Thyroid gland (tissue), 4 donors: Measurements from ENCODE around the gene ZNF91. TPM values are rescaled to one million over a fixed set of nuclear protein-coding genes. Genes with fewer than 3 reads are reported as not detected.
"Not testable (repeated sequence)": the region's sequence is repeated elsewhere in the genome, so short reads cannot be mapped to it uniquely, and the experiment has no call there.

Source experiments
- DNase-seq, 2 donors: peaks; one replicate each; pipeline ENCODE4 v3.0.0-alpha.2; 2019
- H3K27ac ChIP-seq, 3 donors: fragments of 200-600 bp; sonication (generic); 1 replicate in 2 of 3; 2 replicates in 1 of 3; pipeline ENCODE4 v1.5.1; 2016 to 2019; ENCODE audit warnings: mild to moderate bottlenecking in 1 of 3, moderate library complexity in 1 of 3
- H3K27me3 ChIP-seq: fragments of 200-600 bp; sonication (generic); one replicate; pipeline ENCODE4 v1.5.1; 2019
- H3K36me3 ChIP-seq, 2 donors: fragments of 200-600 bp; sonication (generic); one replicate each; pipeline ENCODE4 v1.5.1; 2016 to 2019
- H3K4me1 ChIP-seq, 2 donors: fragments of 200-600 bp; sonication (generic); one replicate each; pipeline ENCODE4 v1.5.1; 2017 to 2019
- H3K4me3 ChIP-seq, 3 donors: fragments of 200-600 bp; sonication (generic); replicated peaks in 1 of 3; 1 replicate in 2 of 3; 2 replicates in 1 of 3; pipeline ENCODE4 v1.5.1; 2016; ENCODE audit warnings: mild to moderate bottlenecking in 1 of 3
- H3K9me3 ChIP-seq: fragments of 200-600 bp; sonication (generic); one replicate; pipeline ENCODE4 v1.5.1; 2017
- CTCF ChIP-seq, 6 experiments: fragments of 200-600 bp in 3 of 6; fragments of 450-650 bp in 3 of 6; sonication (generic) in 3 of 6; IDR thresholded peaks; one replicate each; pipeline ENCODE4 v1.5.1; 2016 to 2019; ENCODE audit warnings: antibody characterized with exemption in 6 of 6, mild to moderate bottlenecking in 2 of 6, inconsistent platforms in 1 of 6, moderate library complexity in 1 of 6
- POLR2A ChIP-seq, 2 donors: fragments of 450-650 bp; IDR thresholded peaks; one replicate each; pipeline ENCODE4 v1.6.1; 2017; ENCODE audit warnings: antibody characterized with exemption in 2 of 2, mild to moderate bottlenecking in 2 of 2, moderate library complexity in 1 of 2
- WGBS, 2 donors: methylation state at CpG; one replicate each; pipeline ENCODE4 v1.1.5; 2017; 5-methylcytosine and 5-hydroxymethylcytosine counted together
- intact Hi-C: fragments of 100-400 bp; cut with DNase I; formaldehyde crosslinking; loops from one replicate; pipeline ENCODE4 v1.15.1; 2023
- total RNA-seq, 4 donors: library from RNA; depleted of rRNA; stranded (reverse); fragments of >200 nt; gene quantifications; one replicate each; pipeline ENCODE4 v1.2.3, GENCODE V29; 2016

ZNF91 gene
- total RNA-seq, 4 donors from 2014 or later: 92.5 to 220 (median 122) TPM

- Histone ChIP-seq H3K4me1 (no peaks in the 10 kb centered on the region), H3K27ac (no peak overlapping the region), H3K9me3 (no peaks in the 10 kb centered on the region), H3K36me3 (no peaks in the 10 kb centered on the region), H3K4me3 (no peak overlapping the region), H3K27me3 (no peaks in the 10 kb centered on the region)
- TF ChIP-seq POLR2A (IDR thresholded peaks at IDR 0.05) (no peak), CTCF (IDR thresholded peaks at IDR 0.05) (no peak)
- intact Hi-C loops: no loop called here
- no peak for DNase-seq
- WGBS, 2 donors: 80 to 89% methylated on average over 3 of the region's 3 CpGs
Observed at GRCh38 chr19:23311551-23311950, 83.7 kb downstream of the ZNF91 start.

- Histone ChIP-seq H3K27ac (no peak overlapping the region), H3K36me3 (no peaks in the 10 kb centered on the region), H3K4me3 (no peak overlapping the region), H3K27me3 (no peaks in the 10 kb centered on the region), H3K4me1 (no peaks in the 10 kb centered on the region), H3K9me3 (no peaks in the 10 kb centered on the region)
- 97 to 100% methylated on average over 2 of the region's 2 CpGs for WGBS, 2 donors
- TF ChIP-seq CTCF (IDR thresholded peaks at IDR 0.05) (no peak), POLR2A (IDR thresholded peaks at IDR 0.05) (no peak)
- DNase-seq: no peak
- intact Hi-C loops: no loop called here
Observed at GRCh38 chr19:23310729-23311211, 84.5 kb downstream of the ZNF91 start.

- Histone ChIP-seq H3K9me3 (no peaks in the 10 kb centered on the region), H3K4me1 (no peaks in the 10 kb centered on the region), H3K27ac (no peak overlapping the region), H3K36me3 (no peaks in the 10 kb centered on the region), H3K27me3 (no peaks in the 10 kb centered on the region), H3K4me3 (no peak overlapping the region)
- WGBS, 2 donors: 86 to 100% methylated on average over 1 of the region's 1 CpG
- no peak for TF ChIP-seq POLR2A (IDR thresholded peaks at IDR 0.05)
- no peak for DNase-seq
- intact Hi-C loops: no loop called here
Observed at GRCh38 chr19:23309926-23310325, 85.3 kb downstream of the ZNF91 start.

- WGBS, 2 donors: 77 to 85% methylated on average over 1 of the region's 1 CpG
- Histone ChIP-seq H3K4me1 (no peaks in the 10 kb centered on the region), H3K9me3 (no peaks in the 10 kb centered on the region), H3K27ac (no peak overlapping the region), H3K27me3 (no peaks in the 10 kb centered on the region), H3K36me3 (no peaks in the 10 kb centered on the region), H3K4me3 (no peak overlapping the region)
- no peak for TF ChIP-seq CTCF (IDR thresholded peaks at IDR 0.05)
- TF ChIP-seq POLR2A (IDR thresholded peaks at IDR 0.05): no peak
- intact Hi-C loops: no loop called here
- no peak for DNase-seq
Observed at GRCh38 chr19:23305555-23305954, 89.7 kb downstream of the ZNF91 start.

- 86 to 91% methylated on average over 3 of the region's 3 CpGs for WGBS, 2 donors
- DNase-seq: no peak
- H3K27ac ChIP-seq: no peak overlapping the region
- H3K27me3 ChIP-seq: no peaks in the 10 kb centered on the region
- H3K36me3 ChIP-seq: no peaks in the 10 kb centered on the region
- H3K4me3 ChIP-seq: no peak overlapping the region
- H3K4me1 ChIP-seq: no peaks in the 10 kb centered on the region
- intact Hi-C loops: no loop called here
- TF ChIP-seq CTCF (IDR thresholded peaks at IDR 0.05) (no peak), POLR2A (IDR thresholded peaks at IDR 0.05) (no peak)
- H3K9me3 ChIP-seq: no peaks in the 10 kb centered on the region
Observed at GRCh38 chr19:23304238-23304637, 91.0 kb downstream of the ZNF91 start.

GRCh38 chr19:23294141-23294540 is 101.1 kb downstream of the ZNF91 start:
- Histone ChIP-seq H3K4me1 (no peaks in the 10 kb centered on the region), H3K27ac (no peak overlapping the region), H3K9me3 (no peaks in the 10 kb centered on the region), H3K27me3 (no peaks in the 10 kb centered on the region), H3K36me3 (no peaks in the 10 kb centered on the region), H3K4me3 (no peak overlapping the region)
- WGBS, 2 donors: 69 to 77% methylated on average over 4 of the region's 4 CpGs
- intact Hi-C loops: no loop called here
- DNase-seq: no peak
- TF ChIP-seq CTCF (IDR thresholded peaks at IDR 0.05) (no peak), POLR2A (IDR thresholded peaks at IDR 0.05) (no peak)

- H3K36me3 ChIP-seq, DNase-seq, H3K27ac ChIP-seq, H3K4me3 ChIP-seq, intact Hi-C loops, H3K9me3 ChIP-seq, H3K27me3 ChIP-seq, H3K4me1 ChIP-seq: not testable (repeated sequence)
- WGBS, 2 donors: 98% methylated on average over 21 to 25 of the region's 26 CpGs
Observed at GRCh38 chr19:23289966-23290365, 105.3 kb downstream of the ZNF91 start.
